HEK293T (cell line): Measurements from ENCODE around the gene SLC39A3.

Experiments
- ARNT ChIP-seq: fragments of 450-650 bp; IDR thresholded peaks from 2 replicates; pipeline ENCODE4 v1.6.1; 2017; ENCODE audit warnings: mild to moderate bottlenecking
- BHLHE40 ChIP-seq: fragments of 450-650 bp; IDR thresholded peaks from 2 replicates; pipeline ENCODE4 v1.6.1; 2016; ENCODE audit warnings: mild to moderate bottlenecking, moderate library complexity, borderline replicate concordance
- ELF4 ChIP-seq: fragments of 450-650 bp; IDR thresholded peaks from 2 replicates; pipeline ENCODE4 v1.6.1; 2017; ENCODE audit warnings: antibody characterized with exemption
- FOXK2 ChIP-seq: fragments of 450-650 bp; IDR thresholded peaks from 2 replicates; pipeline ENCODE4 v1.6.1; 2016; ENCODE audit warnings: mild to moderate bottlenecking
- L3MBTL2 ChIP-seq: fragments of 450-650 bp; conservative IDR thresholded peaks from 2 replicates; pipeline ENCODE4 v1.6.1; 2016; ENCODE audit warnings: mild to moderate bottlenecking
- NFRKB ChIP-seq: fragments of 450-650 bp; IDR thresholded peaks from 2 replicates; pipeline ENCODE4 v1.6.1; 2016; ENCODE audit warnings: mild to moderate bottlenecking, moderate library complexity

GRCh38 chr19:2724148-2724557 lies 15.7 kb downstream of the SLC39A3 start:
- TF ChIP-seq BHLHE40, result no peak
- TF ChIP-seq L3MBTL2, result no peak
- TF ChIP-seq FOXK2, result no peak
- TF ChIP-seq ARNT, result no peak
- TF ChIP-seq ELF4, result no peak
- no peak for TF ChIP-seq NFRKB
